HG03354 (cell line): ENCODE results near the gene HOXA11.
A peak's percentile ranks its signal among the peaks of the same experiment; 100 is the strongest.

Experiments used
- ATAC-seq: cut with Tn5 transposase; IDR thresholded peaks from one replicate; pipeline ENCODE4 v1.9.1; 2021; ENCODE audit warnings: mild to moderate bottlenecking; ENCODE audit not compliant: unreplicated experiment, poor library complexity, severe bottlenecking

The HOXA11 gene

GRCh38 chr7:27161214-27161720, 23.8 kb downstream of the HOXA11 start:
- no peak for ATAC-seq

GRCh38 chr7:27160546-27161213, 24.4 kb downstream of the HOXA11 start:
- peak; percentile 54 for ATAC-seq

GRCh38 chr7:27160145-27160545, 24.9 kb downstream of the HOXA11 start:
- ATAC-seq, result peak; percentile 13

- no peak for ATAC-seq
Measured at GRCh38 chr7:27159266-27160144, 25.5 kb downstream of the HOXA11 start.

- ATAC-seq, result no peak
Measured at GRCh38 chr7:27158436-27159265, 26.4 kb downstream of the HOXA11 start.

- ATAC-seq, result no peak
Measured at GRCh38 chr7:27157702-27158431, 27.2 kb downstream of the HOXA11 start.

- ATAC-seq, result no peak
Measured at GRCh38 chr7:27156916-27157701, 27.9 kb downstream of the HOXA11 start.

GRCh38 chr7:27156508-27156898, 28.5 kb downstream of the HOXA11 start, which contains the start of gene HOXA7:
Gene HOXA7 (minus strand): TSS chr7:27156675. CDS start chr7:27156545, 130 bp downstream.
- no peak for ATAC-seq

- no peak for ATAC-seq
Measured at GRCh38 chr7:27155816-27156507, 29.1 kb downstream of the HOXA11 start.

GRCh38 chr7:27154901-27155815, 29.9 kb downstream of the HOXA11 start:
- no peak for ATAC-seq

- ATAC-seq, result no peak
Measured at GRCh38 chr7:27154369-27154768, 30.7 kb downstream of the HOXA11 start.

- no peak for ATAC-seq
Measured at GRCh38 chr7:27153526-27153925, 31.5 kb downstream of the HOXA11 start.

- ATAC-seq, result no peak
Measured at GRCh38 chr7:27152816-27153442, 32.1 kb downstream of the HOXA11 start.

- ATAC-seq, result no peak
Measured at GRCh38 chr7:27151931-27152815, 32.9 kb downstream of the HOXA11 start, which contains the start of gene HOXA3. Gene HOXA3 (minus strand): TSS chr7:27152583. CDS start chr7:27110640, 41,943 bp downstream.

GRCh38 chr7:27151341-27151930, 33.6 kb downstream of the HOXA11 start:
- ATAC-seq, result no peak
